LNCaP clone FGC (cell line): Measurements from ENCODE around the gene COL23A1.
"Not testable (repeated sequence)": the region's sequence is repeated elsewhere in the genome, so short reads cannot be mapped to it uniquely, and the experiment has no call there.

Experiments
- DNase-seq: peaks from one replicate; pipeline ENCODE4 v3.0.0-alpha.2; 2011; ENCODE audit warnings: low read depth
- H3K4me3 ChIP-seq: 2 replicates; pipeline ENCODE4 v1.5.1; 2011; ENCODE audit warnings: mild to moderate bottlenecking, low read depth, low read length, control low read depth
- CTCF ChIP-seq: IDR thresholded peaks from 2 replicates; pipeline ENCODE4 v1.5.1; 2012; ENCODE audit warnings: mild to moderate bottlenecking; ENCODE audit not compliant: control insufficient read depth, insufficient read depth; ENCODE audit errors: extremely low read depth

COL23A1 gene

GRCh38 chr5:178589180-178590140 lies 733 bp downstream of the COL23A1 start:
- no peak overlapping the region for H3K4me3 ChIP-seq
- TF ChIP-seq CTCF = peak; percentile 56
- DNase-seq = no peak

DNA sequence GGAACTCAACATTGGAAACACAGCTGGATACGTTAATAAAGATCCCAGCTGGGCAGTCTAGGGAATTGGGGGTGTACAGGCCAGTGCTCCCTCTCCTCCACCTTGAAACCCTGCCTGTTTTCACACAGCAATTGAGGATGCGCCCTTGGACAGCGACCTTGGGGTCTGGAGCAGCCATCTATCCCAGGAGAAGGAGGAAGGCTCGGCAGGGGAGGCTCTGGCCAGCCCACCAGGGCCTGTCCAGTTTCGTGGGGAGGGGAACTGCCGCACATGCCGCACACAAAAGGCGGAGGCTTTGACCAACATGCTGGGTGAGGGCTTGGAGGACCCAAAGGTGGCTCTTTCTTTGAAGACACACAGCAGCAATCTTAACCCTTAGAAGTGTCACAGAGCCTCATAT lies 1.4 kb downstream of the COL23A1 start:
- no peak for DNase-seq
- no peak for TF ChIP-seq CTCF
- H3K4me3 ChIP-seq = no peak overlapping the region

DNA sequence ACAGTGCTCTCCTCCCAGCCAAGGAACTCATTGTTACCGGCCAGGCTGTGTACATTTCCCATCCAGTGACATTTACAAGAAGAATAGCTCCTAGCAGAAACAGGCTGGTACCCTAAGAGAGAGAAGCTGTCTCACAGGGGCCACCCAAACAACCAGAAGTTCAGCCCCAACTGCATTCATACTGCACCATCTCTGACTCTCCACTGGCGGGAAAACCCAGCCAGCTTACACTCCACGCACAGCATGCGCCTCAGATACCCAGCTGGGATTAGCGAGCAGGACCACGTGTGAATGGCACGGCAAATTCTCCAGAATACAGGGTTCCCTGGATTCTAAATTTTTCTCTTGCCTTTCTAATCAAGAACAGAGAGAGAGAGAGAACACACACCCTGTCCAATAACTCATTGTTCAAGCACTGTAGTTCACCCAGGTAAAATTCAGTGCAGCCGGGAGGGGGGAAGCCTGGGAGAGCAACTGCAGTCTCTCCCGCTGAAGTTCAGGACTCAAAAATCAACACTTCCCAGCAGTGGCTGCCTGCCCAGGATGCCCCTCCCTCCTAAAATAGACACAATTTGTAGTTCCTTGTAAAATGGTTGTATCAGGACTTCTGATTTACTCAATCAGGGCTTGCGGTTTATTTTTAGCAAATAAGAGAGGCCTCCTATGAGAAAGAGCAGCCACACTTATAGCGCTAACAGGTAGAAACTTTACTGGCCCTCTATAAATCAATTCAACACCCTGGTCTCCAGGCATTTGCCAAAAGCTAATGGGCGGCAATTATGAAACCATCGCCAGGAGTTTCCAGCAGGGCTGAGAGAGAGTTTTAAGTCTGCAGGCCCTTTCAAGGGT lies 2.2 kb downstream of the COL23A1 start:
- peak; percentile 31 for DNase-seq
- H3K4me3 ChIP-seq = no peak overlapping the region
- TF ChIP-seq CTCF = no peak

DNA sequence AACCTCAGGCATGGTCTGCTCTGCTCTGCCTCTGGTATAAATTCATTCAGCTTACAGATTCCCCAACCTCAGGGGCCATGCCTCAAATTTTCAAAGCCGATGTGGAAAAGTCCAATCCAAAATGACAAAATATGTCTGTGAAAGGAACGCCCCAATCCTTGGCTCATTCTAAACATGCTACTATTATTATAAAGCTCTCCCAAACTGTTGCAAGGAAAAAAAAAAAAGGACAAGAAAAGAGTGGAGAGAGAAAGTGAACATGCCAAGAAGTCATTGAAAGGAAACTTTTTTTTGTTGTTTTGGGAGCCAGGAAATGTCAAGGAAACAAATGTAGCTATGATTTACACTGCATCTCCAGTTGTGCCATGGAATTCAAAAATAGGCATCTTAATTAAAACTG lies 3.8 kb downstream of the COL23A1 start:
- no peak for TF ChIP-seq CTCF

GRCh38 chr5:178585421-178585820 lies 4.8 kb downstream of the COL23A1 start:
- H3K4me3 ChIP-seq, DNase-seq: not testable (repeated sequence)

More for the DNA sequence above, 3.8 kb downstream of the COL23A1 start:
- DNase-seq = no peak
- H3K4me3 ChIP-seq = no peak overlapping the region

- DNase-seq = no peak
- no peak overlapping the region for H3K4me3 ChIP-seq
- TF ChIP-seq CTCF = no peak
Measured at GRCh38 chr5:178583279-178583678, 6.9 kb downstream of the COL23A1 start.

- no peak for TF ChIP-seq CTCF
- H3K4me3 ChIP-seq = no peak overlapping the region
- no peak for DNase-seq
Measured at GRCh38 chr5:178582291-178582690, 7.9 kb downstream of the COL23A1 start.
